ENCODE results near the gene SMAD1. TPM values are rescaled to one million over a fixed set of nuclear protein-coding genes. Genes with fewer than 3 reads are reported as not detected.

SMAD1 gene
- total RNA-seq, 2 experiments from 2014 or later = 5.3 to 10.7 TPM

- no peaks in the 10 kb centered on the region for H3K9me3 Mint-ChIP-seq (ENCODE audit: low read depth)
- ChIA-PET POLR2A (interaction anchor here (0.6 kb wide), 1 partner anchor 1988 kb away, joined by 5 read pairs; no protein-coding TSS in a partner anchor), CTCF (no interaction called here)
- intact Hi-C loops (cut with DNase I, micrococcal nuclease) = no loop called here
- H3K36me3 Mint-ChIP-seq (ENCODE audit: low read depth) = no peaks in the 10 kb centered on the region
- no peaks in the 10 kb centered on the region for H3K27me3 Mint-ChIP-seq
- peaks cover 32% of the 10 kb centered on the region for H3K4me1 Mint-ChIP-seq
- H3K27ac Mint-ChIP-seq = no peak overlapping the region
- DNase-seq (no peak), ATAC-seq (no peak)
- H3K4me3 Mint-ChIP-seq = no peak overlapping the region
These were observed 21.2 kb downstream of the SMAD1 start for GRCh38 chr4:145502809-145503208.

DNA sequence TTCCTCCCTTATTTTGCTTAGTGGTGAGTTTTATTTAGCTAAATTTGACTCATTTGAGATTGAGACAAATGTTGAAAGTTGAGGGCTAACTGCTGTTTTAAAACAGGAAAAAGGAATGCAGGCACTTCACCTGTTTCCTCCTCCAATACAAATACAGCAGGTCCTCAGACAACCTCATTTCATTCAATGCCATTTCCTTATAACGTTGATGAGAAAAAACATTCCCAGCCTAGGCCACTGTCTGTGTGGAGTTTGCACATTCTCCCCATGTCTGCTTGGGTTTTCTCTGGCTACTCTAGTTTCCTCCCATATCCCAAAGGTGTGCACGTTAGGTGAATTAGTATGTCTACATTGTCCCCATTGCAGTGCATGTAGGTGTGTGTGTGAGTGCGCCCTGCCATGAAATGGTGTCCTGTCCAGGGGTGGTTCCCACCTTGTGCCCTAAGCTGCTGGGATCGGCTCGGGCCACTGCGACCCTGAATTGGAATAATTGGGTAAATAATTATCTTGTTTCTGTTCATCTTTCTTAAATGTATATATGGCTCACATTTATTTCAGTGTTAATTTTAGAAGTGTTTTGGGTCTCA lies 21.9 kb downstream of the SMAD1 start:
- ChIA-PET POLR2A (no interaction called here), CTCF (interaction anchor here (0.6 kb wide), 1 partner anchor 8 kb away, joined by 3 read pairs; no protein-coding TSS in a partner anchor)
- no peaks in the 10 kb centered on the region for H3K36me3 Mint-ChIP-seq (ENCODE audit: low read depth)
- intact Hi-C loops (cut with DNase I, micrococcal nuclease) = no loop called here
- no peaks in the 10 kb centered on the region for H3K9me3 Mint-ChIP-seq (ENCODE audit: low read depth)
- no peak overlapping the region for H3K4me3 Mint-ChIP-seq
- H3K4me1 Mint-ChIP-seq = peaks cover 32% of the 10 kb centered on the region
- H3K27ac Mint-ChIP-seq = no peak overlapping the region
- no peaks in the 10 kb centered on the region for H3K27me3 Mint-ChIP-seq
- ATAC-seq (no peak), DNase-seq (no peak)

DNA sequence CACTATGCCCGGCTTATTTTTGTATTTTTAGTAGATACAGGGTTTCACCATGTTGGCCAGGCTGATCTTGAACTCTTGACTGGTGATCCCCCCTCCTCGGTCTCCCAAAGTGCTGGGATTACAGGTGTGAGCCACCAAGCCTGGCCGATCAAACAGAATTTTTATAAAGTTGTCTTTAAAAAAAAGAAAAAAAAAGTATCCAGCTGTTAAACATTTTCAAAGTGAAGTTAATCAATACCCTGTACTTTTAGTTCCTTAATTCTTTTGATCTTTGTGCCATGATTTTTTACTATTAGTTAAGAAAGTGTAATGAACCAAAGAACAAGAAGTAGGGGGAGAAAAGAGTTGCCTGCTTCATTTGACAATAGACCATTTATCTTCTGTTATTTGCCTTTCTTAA lies 24.3 kb downstream of the SMAD1 start:
- ChIA-PET POLR2A (no interaction called here), CTCF (no interaction called here)
- peaks cover 2% of the 10 kb centered on the region for H3K9me3 Mint-ChIP-seq (ENCODE audit: low read depth)
- H3K27ac Mint-ChIP-seq = no peak overlapping the region
- H3K36me3 Mint-ChIP-seq (ENCODE audit: low read depth) = no peaks in the 10 kb centered on the region
- DNase-seq = no peak
- no peak overlapping the region for H3K4me3 Mint-ChIP-seq
- no peak for ATAC-seq
- peaks cover 25% of the 10 kb centered on the region for H3K4me1 Mint-ChIP-seq
- intact Hi-C loops (cut with DNase I, micrococcal nuclease) = no loop called here
- no peaks in the 10 kb centered on the region for H3K27me3 Mint-ChIP-seq

GRCh38 chr4:145507636-145508035 lies 26.0 kb downstream of the SMAD1 start:
- peaks cover 13% of the 10 kb centered on the region for H3K9me3 Mint-ChIP-seq (ENCODE audit: low read depth)

DNA sequence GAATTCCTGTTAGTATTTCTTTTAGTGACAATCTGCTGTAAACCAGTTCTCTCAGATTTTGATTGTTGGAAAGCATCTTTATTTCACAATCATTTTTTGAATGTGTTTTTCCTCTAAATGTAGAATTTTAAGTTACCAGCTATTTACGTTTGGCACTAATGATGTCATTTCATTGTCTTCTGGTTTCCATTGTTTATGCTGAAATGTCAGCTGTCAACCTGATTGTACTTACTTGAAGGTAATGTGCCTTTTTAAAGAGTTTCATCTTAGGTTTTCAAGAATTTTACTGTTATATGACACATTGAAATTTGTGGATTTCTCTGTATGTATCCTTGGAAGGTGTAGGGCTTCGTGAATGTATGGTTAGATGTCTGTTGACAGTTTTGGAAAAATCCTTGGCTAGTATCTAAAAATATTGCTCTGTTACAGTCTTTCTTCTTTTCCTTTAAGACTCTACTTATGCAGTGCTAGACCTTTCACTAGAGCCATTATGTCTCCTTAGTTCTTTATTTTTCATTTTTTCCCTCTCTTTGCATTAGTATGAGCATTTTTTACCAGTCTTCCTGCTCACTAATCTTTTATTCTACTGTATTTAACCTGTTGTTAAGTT lies 30.4 kb downstream of the SMAD1 start:
- ChIA-PET CTCF (interaction anchor here (0.7 to 1.0 kb wide), 2 partner anchors 9 to 12 kb away, joined by 3 to 4 read pairs; no protein-coding TSS in a partner anchor), POLR2A (interaction anchor here (0.5 kb wide), 1 partner anchor 300 kb away, joined by 8 read pairs; no protein-coding TSS in a partner anchor)
- intact Hi-C loops (cut with DNase I, micrococcal nuclease) = no loop called here
- no peak for ATAC-seq
- H3K4me1 Mint-ChIP-seq = peaks cover 8% of the 10 kb centered on the region
- H3K27ac Mint-ChIP-seq = no peak overlapping the region
- H3K27me3 Mint-ChIP-seq = no peaks in the 10 kb centered on the region
- H3K4me3 Mint-ChIP-seq = no peak overlapping the region
- H3K36me3 Mint-ChIP-seq (ENCODE audit: low read depth) = peaks cover 21% of the 10 kb centered on the region
- no peak for DNase-seq
- H3K9me3 Mint-ChIP-seq (ENCODE audit: low read depth) = peaks cover 21% of the 10 kb centered on the region

More at GRCh38 chr4:145507636-145508035, 26.0 kb downstream of the SMAD1 start:
- peaks cover 18% of the 10 kb centered on the region for H3K4me1 Mint-ChIP-seq
- ATAC-seq = no peak
- DNase-seq = no peak
- H3K27ac Mint-ChIP-seq = no peak overlapping the region
- POLR2A ChIA-PET = no interaction called here
- CTCF ChIA-PET = no interaction called here
- intact Hi-C loops (cut with DNase I, micrococcal nuclease) = no loop called here
- peaks cover 5% of the 10 kb centered on the region for H3K36me3 Mint-ChIP-seq (ENCODE audit: low read depth)
- H3K4me3 Mint-ChIP-seq = no peak overlapping the region
- H3K27me3 Mint-ChIP-seq = no peaks in the 10 kb centered on the region

GRCh38 chr4:145513020-145513621 lies 31.5 kb downstream of the SMAD1 start:
- Mint-ChIP-seq H3K27ac (no peak overlapping the region), H3K36me3 (ENCODE audit: low read depth) (peaks cover 24% of the 10 kb centered on the region), H3K27me3 (no peaks in the 10 kb centered on the region), H3K9me3 (ENCODE audit: low read depth) (peaks cover 21% of the 10 kb centered on the region), H3K4me1 (peaks cover 4% of the 10 kb centered on the region), H3K4me3 (no peak overlapping the region)
- intact Hi-C loops (cut with DNase I, micrococcal nuclease) = no loop called here
- CTCF ChIA-PET = interaction anchor here (0.9 to 1.1 kb wide), 3 partner anchors 11 to 316 kb away, joined by 3 to 4 read pairs (median 3); no protein-coding TSS in a partner anchor
- DNase-seq (no peak), ATAC-seq (no peak)
- POLR2A ChIA-PET = no interaction called here

GRCh38 chr4:145520172-145520571 lies 38.5 kb downstream of the SMAD1 start:
- H3K4me3 Mint-ChIP-seq = no peak overlapping the region
- no peak overlapping the region for H3K27ac Mint-ChIP-seq
- no peak for DNase-seq
- no peaks in the 10 kb centered on the region for H3K27me3 Mint-ChIP-seq
- CTCF ChIA-PET = no interaction called here
- intact Hi-C loops (cut with DNase I, micrococcal nuclease) = no loop called here
- no peaks in the 10 kb centered on the region for H3K9me3 Mint-ChIP-seq (ENCODE audit: low read depth)
- peaks cover 9% of the 10 kb centered on the region for H3K36me3 Mint-ChIP-seq (ENCODE audit: low read depth)
- POLR2A ChIA-PET = no interaction called here
- ATAC-seq = peak; percentile 23
- H3K4me1 Mint-ChIP-seq = peaks cover 19% of the 10 kb centered on the region

- Mint-ChIP-seq H3K9me3 (ENCODE audit: low read depth) (no peaks in the 10 kb centered on the region), H3K27me3 (no peaks in the 10 kb centered on the region), H3K36me3 (ENCODE audit: low read depth) (peaks cover 7% of the 10 kb centered on the region), H3K4me1 (peaks cover 20% of the 10 kb centered on the region), H3K4me3 (no peak overlapping the region), H3K27ac (no peak overlapping the region)
- POLR2A ChIA-PET = interaction anchor here (0.6 kb wide), 1 partner anchor 37 kb away, joined by 3 read pairs; no protein-coding TSS in a partner anchor
- intact Hi-C loops (cut with DNase I, micrococcal nuclease) = no loop called here
- no peak for ATAC-seq
- DNase-seq = no peak
- CTCF ChIA-PET = no interaction called here
These were observed 39.6 kb downstream of the SMAD1 start for GRCh38 chr4:145521282-145521681.

GRCh38 chr4:145523117-145523516 lies 41.5 kb downstream of the SMAD1 start:
- no peaks in the 10 kb centered on the region for H3K27me3 Mint-ChIP-seq
- DNase-seq (peak; percentile 10), ATAC-seq (peak; percentile 71)
- intact Hi-C loops (cut with DNase I, micrococcal nuclease) = no loop called here
- CTCF ChIA-PET = no interaction called here
- H3K4me1 Mint-ChIP-seq = peaks cover 20% of the 10 kb centered on the region
- no peak overlapping the region for H3K4me3 Mint-ChIP-seq
- H3K36me3 Mint-ChIP-seq (ENCODE audit: low read depth) = peaks cover 3% of the 10 kb centered on the region
- H3K9me3 Mint-ChIP-seq (ENCODE audit: low read depth) = no peaks in the 10 kb centered on the region
- no peak overlapping the region for H3K27ac Mint-ChIP-seq
- POLR2A ChIA-PET = no interaction called here

GRCh38 chr4:145524552-145524951 lies 42.9 kb downstream of the SMAD1 start:
- no peaks in the 10 kb centered on the region for H3K9me3 Mint-ChIP-seq (ENCODE audit: low read depth)
- no peak overlapping the region for H3K4me3 Mint-ChIP-seq
- peaks cover 20% of the 10 kb centered on the region for H3K4me1 Mint-ChIP-seq
- no peak for DNase-seq
- no peak for ATAC-seq
- POLR2A ChIA-PET = interaction anchor here (0.5 kb wide), 1 partner anchor 55 kb away, joined by 3 read pairs; no protein-coding TSS in a partner anchor
- CTCF ChIA-PET = interaction anchor here (0.6 to 1.4 kb wide), 3 partner anchors 12 to 878 kb away, joined by 3 to 4 read pairs (median 4); no protein-coding TSS in a partner anchor
- no peaks in the 10 kb centered on the region for H3K27me3 Mint-ChIP-seq
- peaks cover 3% of the 10 kb centered on the region for H3K36me3 Mint-ChIP-seq (ENCODE audit: low read depth)
- intact Hi-C loops (cut with DNase I, micrococcal nuclease) = no loop called here
- no peak overlapping the region for H3K27ac Mint-ChIP-seq

DNA sequence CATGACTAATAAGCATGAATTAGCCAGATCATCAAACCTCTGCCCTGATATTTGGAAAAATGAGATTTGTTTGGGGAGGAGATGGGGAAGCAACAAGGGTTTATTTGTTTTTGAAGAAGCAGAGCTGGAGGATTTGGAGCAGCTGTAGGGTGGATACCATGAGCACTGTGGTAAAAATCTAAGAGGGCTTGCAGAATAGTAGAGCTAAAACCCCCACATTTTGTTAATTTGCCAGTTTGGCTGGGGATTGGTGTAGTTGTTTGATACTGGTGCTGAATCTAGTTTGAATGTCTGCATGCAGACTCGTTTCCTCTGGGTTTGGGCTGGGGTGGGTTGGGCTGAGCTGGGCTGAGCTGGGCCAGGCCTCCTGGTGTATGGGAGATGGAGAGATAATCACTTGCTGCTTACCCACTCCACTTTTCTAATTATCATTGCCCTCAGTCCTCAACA lies 43.7 kb downstream of the SMAD1 start:
- Mint-ChIP-seq H3K36me3 (ENCODE audit: low read depth) (peaks cover 3% of the 10 kb centered on the region), H3K27ac (no peak overlapping the region), H3K27me3 (no peaks in the 10 kb centered on the region), H3K4me3 (no peak overlapping the region), H3K9me3 (ENCODE audit: low read depth) (no peaks in the 10 kb centered on the region), H3K4me1 (peaks cover 22% of the 10 kb centered on the region)
- ChIA-PET POLR2A (no interaction called here), CTCF (interaction anchor here (0.9 to 1.4 kb wide), 2 partner anchors 16 to 50 kb away, joined by 3 to 4 read pairs; no protein-coding TSS in a partner anchor)
- DNase-seq (no peak), ATAC-seq (no peak)
- intact Hi-C loops (cut with DNase I, micrococcal nuclease) = no loop called here
